SK-MEL-5 (cell line): ENCODE measurements around the gene RFX7. TPM values are rescaled to one million over a fixed set of nuclear protein-coding genes. Genes with fewer than 3 reads are reported as not detected.

Experiments
- DNase-seq: peaks from one replicate; pipeline ENCODE4 v3.0.0-alpha.2; 2016; ENCODE audit warnings: low read depth, low spot score
- in situ Hi-C: cut with HindIII; loops from 2 replicates; pipeline ENCODE4 v1.10.0; 2016; ENCODE audit warnings: low sequenced_read_pairs, high pct_unique_total_duplicates, low pct_unique_long_range_greater_than_20kb
- small RNA-seq, 2 experiments: library from RNA; depleted of rRNA; stranded (forward); fragments of <200 nt; gene quantifications; one replicate each; pipeline ENCODE3, GENCODE V24; 2014
- total RNA-seq: library from RNA; depleted of rRNA; stranded (reverse); fragments of >200 nt; shearing (Covaris generic); gene quantifications from 2 replicates; pipeline ENCODE4 v1.2.3, GENCODE V29; 2014; rRNA removed

The RFX7 gene
- total RNA-seq, 1 experiment from 2014 or later, result 5.1 TPM

- DNase-seq, result no peak
- in situ Hi-C loops, result no loop called here
Observed at GRCh38 chr15:56042498-56042897, 201.2 kb downstream of the RFX7 start.

GRCh38 chr15:56042031-56042430 lies 201.6 kb downstream of the RFX7 start:
- DNase-seq, result no peak
- in situ Hi-C loops, result no loop called here

- DNase-seq, result peak; percentile 65
- in situ Hi-C loops, result no loop called here
Observed at GRCh38 chr15:56040081-56041035, 203.3 kb downstream of the RFX7 start.

- in situ Hi-C loops, result no loop called here
- DNase-seq, result no peak
Observed at GRCh38 chr15:56038707-56039106, 205.0 kb downstream of the RFX7 start.

- in situ Hi-C loops, result no loop called here
- no peak for DNase-seq
Observed at GRCh38 chr15:56038015-56038414, 205.7 kb downstream of the RFX7 start.

Small RNAs within 50 kb of the gene (small RNA-seq; reads per million reads assigned to genes)
- 0 reads per million in 2 experiments for gene CD24P2
- gene RNU6-1287P, result 0 reads per million in 2 experiments

Other genes starting within 250 kb of the RFX7 start
- gene TEX9, start 121.5 kb upstream of the RFX7 start, total RNA-seq, result 8.2 and 11.6 TPM in 2 replicates
- 1.9 and 2.8 TPM in 2 replicates for gene MNS1, start 221.3 kb upstream of the RFX7 start, total RNA-seq